ENCODE results near the gene UNC5B. TPM values are rescaled to one million over a fixed set of nuclear protein-coding genes. Genes with fewer than 3 reads are reported as not detected.

Gene UNC5B
- total RNA-seq, 1 donor from 2014 or later: 8.0 TPM

DNA sequence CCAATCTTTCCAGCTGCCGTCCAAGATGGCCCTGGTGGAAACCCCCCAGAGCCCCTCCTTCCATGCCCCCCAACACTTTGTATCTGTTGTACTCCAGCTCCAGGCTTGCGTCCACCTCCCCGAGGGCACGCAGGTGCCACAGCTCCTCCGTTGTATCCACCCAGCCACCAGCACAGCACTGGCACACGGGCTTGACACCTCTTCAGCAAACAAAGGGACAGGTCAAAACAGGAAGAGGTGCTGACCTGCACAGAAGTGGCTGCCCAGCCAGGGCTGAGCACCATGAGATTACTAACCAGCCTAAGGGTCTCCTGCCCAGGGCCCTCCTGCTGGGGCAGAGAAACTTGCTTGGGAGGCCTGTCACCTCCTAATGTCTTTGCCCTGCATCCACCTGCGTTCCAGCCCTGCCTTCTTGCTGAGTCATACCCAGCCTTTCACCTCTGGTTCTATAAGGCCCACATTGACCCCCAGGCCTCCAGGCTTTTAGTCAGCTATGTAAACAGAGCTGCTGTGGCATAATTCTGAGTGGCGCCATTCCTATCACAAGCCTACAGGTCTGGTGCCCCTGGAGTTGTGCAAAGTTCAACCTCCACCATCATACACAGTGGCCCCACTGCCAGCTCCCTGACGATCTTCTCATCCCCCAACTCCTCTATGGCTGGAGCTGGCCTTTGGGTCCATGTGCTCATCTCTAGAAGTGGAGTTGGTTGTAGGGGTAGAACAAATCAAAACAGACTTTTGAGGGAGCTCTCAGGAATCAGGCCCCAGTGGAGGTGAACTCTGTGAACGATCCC, 127.6 kb downstream of the UNC5B start:
- no peak for DNase-seq (ENCODE audit: low read depth, low spot score)

GRCh38 chr10:71342573-71343391, 130.4 kb downstream of the UNC5B start:
- DNase-seq (ENCODE audit: low read depth, low spot score): no peak

DNA sequence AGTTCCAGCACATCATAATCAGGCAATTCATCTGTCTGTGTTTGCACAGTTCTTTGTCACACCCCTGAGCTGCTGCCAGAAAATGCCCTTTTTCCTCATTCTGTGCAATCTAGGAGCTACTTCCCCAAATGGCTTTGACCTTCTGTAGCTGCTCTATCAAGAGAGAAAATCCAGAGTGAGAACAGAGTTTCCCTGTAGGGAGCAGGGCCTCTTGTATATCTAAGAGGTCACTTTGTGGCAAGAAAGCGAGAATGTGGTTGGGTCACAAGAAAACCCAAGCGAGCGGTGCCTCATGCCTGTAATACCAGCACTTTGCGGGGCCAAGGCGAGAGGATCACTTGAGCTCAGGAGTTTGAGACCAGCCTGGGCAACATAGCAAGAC, 131.0 kb downstream of the UNC5B start:
- no peak for DNase-seq (ENCODE audit: low read depth, low spot score)

GRCh38 chr10:71344154-71344925, 132.0 kb downstream of the UNC5B start:
- no peak for DNase-seq (ENCODE audit: low read depth, low spot score)

DNA sequence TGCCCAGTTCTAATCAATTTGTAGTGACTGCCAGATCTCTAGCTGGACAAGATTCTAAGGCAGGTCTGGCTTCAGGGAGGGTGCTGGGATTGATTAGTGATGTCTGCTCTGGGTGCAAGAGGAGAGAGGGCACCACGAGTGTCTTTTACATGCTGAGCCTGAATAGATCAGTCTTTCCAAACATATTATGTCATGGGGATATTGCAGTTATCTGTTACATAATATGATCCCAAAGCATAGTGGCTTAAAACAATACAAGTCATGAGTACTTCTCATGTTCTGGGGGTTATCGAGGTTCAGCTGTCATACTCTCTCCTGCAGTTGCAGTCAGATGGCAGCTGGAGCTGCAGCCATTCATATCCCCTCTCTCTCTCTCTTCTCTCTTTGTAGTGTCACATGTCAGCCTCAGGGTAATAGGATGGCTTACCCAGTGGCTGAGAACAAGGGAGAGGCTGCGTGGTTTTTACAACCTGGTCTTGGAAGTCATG, 132.7 kb downstream of the UNC5B start:
- DNase-seq (ENCODE audit: low read depth, low spot score): no peak

- DNase-seq (ENCODE audit: low read depth, low spot score): no peak
Observed at GRCh38 chr10:71345694-71346093, 133.3 kb downstream of the UNC5B start.

GRCh38 chr10:71346731-71347130, 134.4 kb downstream of the UNC5B start:
- DNase-seq (ENCODE audit: low read depth, low spot score): no peak

DNA sequence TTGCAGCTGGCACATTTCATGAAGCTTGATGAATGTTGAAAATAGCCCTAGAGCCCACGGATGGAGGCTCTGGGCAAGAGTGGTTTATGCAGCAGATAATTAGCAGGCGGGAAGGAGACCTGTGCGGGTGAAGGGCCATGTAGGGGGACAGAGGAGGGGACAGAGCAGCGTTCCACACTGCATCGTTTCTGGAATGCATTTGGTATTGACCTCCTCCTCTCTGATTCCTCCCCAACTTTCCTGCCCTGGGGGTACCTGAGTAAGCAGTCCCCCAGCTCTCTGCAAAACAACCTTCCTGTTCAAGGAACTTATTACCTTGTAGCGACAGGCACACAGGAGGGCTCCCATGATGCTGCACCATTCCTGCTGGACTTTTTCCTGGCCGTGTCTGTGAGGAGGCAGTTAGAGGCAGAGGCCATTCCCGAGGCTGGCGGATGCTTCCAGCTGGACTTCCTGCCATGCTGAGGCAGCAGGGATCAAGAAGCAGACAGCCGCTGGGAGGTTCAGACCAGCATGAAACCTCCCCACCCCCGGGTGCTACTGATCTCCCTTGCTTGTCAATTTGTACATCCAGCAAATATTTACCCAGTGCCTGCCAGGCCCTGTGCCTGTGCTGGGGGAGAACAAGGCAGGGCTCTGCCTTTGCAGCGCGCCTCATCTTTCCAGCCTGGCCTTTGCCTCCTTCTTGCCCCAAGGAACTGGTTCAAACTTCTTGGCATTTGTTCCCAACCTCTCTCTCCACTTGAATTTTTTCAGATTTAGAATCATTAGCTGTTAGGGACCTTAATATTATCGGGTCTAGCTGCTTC, 135.4 kb downstream of the UNC5B start:
- DNase-seq (ENCODE audit: low read depth, low spot score): no peak

GRCh38 chr10:71348850-71349249, 136.5 kb downstream of the UNC5B start:
- DNase-seq (ENCODE audit: low read depth, low spot score): no peak

- no peak for DNase-seq (ENCODE audit: low read depth, low spot score)
Observed at GRCh38 chr10:71349406-71349805, 137.0 kb downstream of the UNC5B start.

- no peak for DNase-seq (ENCODE audit: low read depth, low spot score)
Observed at GRCh38 chr10:71351087-71351486, 138.7 kb downstream of the UNC5B start.

DNA sequence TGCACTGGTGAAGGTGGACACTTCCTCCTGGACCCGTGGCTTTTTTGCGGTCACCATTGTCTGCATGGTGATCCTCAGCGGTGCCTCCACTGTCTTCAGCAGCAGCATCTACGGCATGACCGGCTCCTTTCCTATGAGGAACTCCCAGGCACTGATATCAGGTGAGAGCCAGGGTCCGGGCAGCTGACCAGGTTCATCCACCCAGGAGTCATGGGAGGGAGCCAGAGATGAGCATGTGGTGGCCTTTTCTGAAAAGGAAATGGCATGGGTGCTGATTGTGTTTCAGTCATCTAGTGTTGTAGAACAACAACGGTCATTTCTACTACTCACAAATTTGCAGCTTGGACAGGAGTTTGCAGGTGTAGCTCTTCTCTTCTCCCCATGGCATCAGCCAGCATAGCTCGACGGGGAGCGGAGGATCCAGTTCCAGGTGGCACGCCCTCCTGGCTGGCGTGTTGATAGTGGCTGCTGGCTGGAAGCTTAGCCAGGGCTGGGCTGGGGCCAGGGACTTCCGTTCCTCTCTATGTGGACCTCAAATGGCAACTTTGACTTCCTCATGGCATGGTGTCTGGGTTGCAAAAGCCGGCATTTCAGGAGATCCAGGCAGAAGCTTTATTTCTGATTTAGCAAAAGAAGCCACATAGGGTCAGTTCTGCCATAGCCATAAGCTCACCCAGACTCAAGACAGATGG, 139.4 kb downstream of the UNC5B start:
- no peak for DNase-seq (ENCODE audit: low read depth, low spot score)

Other genes starting within 250 kb of the UNC5B start
- gene SLC29A3, start 106.7 kb downstream of the UNC5B start, total RNA-seq: 0.95 and 1.3 TPM in 2 replicates
- gene CDH23, start 184.3 kb downstream of the UNC5B start, total RNA-seq: under 0.01 and 0.07 TPM in 2 replicates